Measurements from ENCODE around the gene STK11.
A peak's percentile ranks its signal among the peaks of the same experiment; 100 is the strongest.

GRCh38 chr19:1266129-1266915 lies 60.7 kb downstream of the STK11 start:
- no peak for TF ChIP-seq POLR2A (IDR thresholded peaks at IDR 0.05)
- peak; percentile 71 to 80 (median 72) for TF ChIP-seq POLR2AphosphoS5 (IDR thresholded peaks at IDR 0.05)
